ENCODE measurements around the gene CGB2. TPM values are rescaled to one million over a fixed set of nuclear protein-coding genes. Genes with fewer than 3 reads are reported as not detected.

The CGB2 gene
- total RNA-seq, 2 experiments from 2014 or later, result not detected

DNA sequence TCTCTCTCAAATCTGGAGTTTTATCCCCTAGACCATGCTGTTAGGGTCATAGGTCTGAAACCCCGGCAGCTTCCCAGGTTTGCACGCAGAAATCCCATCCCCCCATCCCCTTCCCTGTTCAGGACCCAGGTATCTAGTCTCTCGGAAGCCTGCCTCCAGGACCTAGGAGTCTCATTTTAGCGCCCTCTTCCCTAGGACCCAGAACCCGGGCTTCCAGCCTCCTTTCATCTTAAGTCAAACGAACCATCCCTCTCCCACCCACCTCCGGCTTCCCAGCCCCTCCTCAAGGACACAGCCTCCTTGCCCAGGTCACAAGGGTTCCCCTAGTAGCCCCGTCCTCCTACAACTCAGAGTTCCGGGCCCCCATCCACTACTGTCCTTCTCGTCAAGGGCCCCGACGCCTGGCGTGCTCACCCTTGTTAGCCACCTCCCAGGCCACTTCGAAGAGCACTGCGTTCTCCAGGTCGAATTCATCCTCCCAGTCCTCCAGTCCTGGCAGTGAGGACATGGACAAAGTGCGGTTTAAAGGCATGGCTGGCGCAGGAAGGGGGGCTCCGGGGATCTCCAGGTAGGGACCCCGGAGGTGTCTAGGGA lies 39.0 kb upstream of the CGB2 start:
- ChIA-PET POLR2A (interaction anchor here (0.5 to 1.3 kb wide), 9 partner anchors 8 to 182 kb away, joined by 3 to 6 read pairs (median 3); partner anchors contain the start of genes BAX, BCAT2 and DHDH), CTCF (ENCODE audit: unreplicated experiment) (interaction anchor here (1.3 kb wide), 1 partner anchor 25 kb away, joined by 4 read pairs; no protein-coding TSS in a partner anchor)
- TF ChIP-seq, protein P1, sequence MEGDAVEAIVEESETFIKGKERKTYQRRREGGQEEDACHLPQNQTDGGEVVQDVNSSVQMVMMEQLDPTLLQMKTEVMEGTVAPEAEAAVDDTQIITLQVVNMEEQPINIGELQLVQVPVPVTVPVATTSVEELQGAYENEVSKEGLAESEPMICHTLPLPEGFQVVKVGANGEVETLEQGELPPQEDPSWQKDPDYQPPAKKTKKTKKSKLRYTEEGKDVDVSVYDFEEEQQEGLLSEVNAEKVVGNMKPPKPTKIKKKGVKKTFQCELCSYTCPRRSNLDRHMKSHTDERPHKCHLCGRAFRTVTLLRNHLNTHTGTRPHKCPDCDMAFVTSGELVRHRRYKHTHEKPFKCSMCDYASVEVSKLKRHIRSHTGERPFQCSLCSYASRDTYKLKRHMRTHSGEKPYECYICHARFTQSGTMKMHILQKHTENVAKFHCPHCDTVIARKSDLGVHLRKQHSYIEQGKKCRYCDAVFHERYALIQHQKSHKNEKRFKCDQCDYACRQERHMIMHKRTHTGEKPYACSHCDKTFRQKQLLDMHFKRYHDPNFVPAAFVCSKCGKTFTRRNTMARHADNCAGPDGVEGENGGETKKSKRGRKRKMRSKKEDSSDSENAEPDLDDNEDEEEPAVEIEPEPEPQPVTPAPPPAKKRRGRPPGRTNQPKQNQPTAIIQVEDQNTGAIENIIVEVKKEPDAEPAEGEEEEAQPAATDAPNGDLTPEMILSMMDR (conservative IDR thresholded peaks at IDR 0.05; ENCODE audit: low read length), result no peak
- no peak for TF ChIP-seq EZH2phosphoT487 (IDR thresholded peaks at IDR 0.05; ENCODE audit: borderline replicate concordance, low read depth, low read length)
- peaks cover 54% of the 10 kb centered on the region for H3K79me2 ChIP-seq (ENCODE audit: insufficient read depth, low read depth, low read length)
- H4K20me1 ChIP-seq (ENCODE audit: insufficient read depth, low read length), result peaks cover 4% of the 10 kb centered on the region; the same call in 1 of the 2 replicates
- no TSS peak for BruUV-seq (replicated peaks)
- peaks cover 21% of the 10 kb centered on the region for H3K4me1 ChIP-seq (ENCODE audit: insufficient read depth, low read length, poor library complexity, severe bottlenecking)
- peak overlapping the region; percentile 97 for H3K4me3 ChIP-seq (ENCODE audit: low read depth, low read length, poor library complexity, severe bottlenecking)
- H3K36me3 ChIP-seq (ENCODE audit: insufficient read depth, low read length), result peaks cover 35% of the 10 kb centered on the region
- peak overlapping the region; percentile 92 for H3K4me2 ChIP-seq (ENCODE audit: low read length)
- no peaks in the 10 kb centered on the region for H3K9me3 ChIP-seq (ENCODE audit: low read length)
- intact Hi-C loops (cut with micrococcal nuclease; ENCODE audit: unreplicated experiment), result no loop called here
- peak; percentile 38 for DNase-seq (ENCODE audit: low spot score)
- H3K27ac ChIP-seq (ENCODE audit: low read depth, low read length, poor library complexity, severe bottlenecking), result peak overlapping the region; percentile 49
- H3K9me2 ChIP-seq (ENCODE audit: insufficient read depth, low read length), result no peaks in the 10 kb centered on the region
- peak overlapping the region; percentile 45; the same call in 1 of the 2 replicates for H2AFZ ChIP-seq (ENCODE audit: low read length)

DNA sequence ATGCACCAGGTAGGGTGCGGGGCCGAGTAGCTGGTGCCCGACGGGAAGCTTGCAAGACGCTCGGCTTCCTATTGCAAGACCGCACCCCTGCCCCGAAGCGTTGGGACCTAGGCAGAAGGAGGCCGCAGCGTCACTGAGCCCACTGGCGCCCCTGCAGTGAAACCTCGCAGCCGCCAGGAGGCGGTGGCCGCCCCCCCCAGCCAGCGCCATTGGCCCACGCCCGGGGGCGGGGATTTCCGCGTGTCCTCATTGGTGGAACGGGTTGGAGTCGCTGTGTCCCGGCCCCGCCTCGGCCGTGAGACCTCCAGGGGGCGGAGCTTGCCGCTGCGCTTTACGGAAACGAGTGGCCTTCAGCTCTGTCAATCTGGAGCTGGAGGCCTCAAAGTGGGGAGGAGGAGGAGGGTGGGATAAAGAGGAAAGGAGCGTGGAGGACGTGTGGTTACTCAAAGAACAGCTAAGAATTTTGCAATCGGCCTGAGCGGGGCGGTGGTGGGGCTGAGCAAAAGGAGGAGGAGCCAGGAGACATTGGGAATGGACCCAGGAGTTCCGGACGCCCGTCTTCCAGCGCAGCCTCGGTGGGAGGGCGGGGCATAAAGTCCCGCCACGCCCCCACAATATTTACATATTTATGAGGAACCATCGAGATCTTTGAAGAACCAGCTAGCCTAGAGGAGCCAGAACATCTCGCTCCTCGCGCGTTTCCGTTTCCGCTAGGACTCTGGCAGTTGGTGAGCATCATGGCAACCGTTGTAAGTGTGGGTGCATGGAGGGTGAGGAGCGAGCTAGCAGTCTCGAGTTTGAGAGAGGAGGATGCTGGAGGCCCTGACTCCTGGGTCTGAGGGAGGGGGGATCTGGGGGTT lies 38.3 kb upstream of the CGB2 start, which contains the start of the genes GYS1 and RUVBL2:
Gene GYS1 (minus strand): TSS at position 135 of the 860 bp plus-strand sequence. CDS start 197 bp downstream, outside the sequence.
Gene RUVBL2 (plus strand): TSS at position 713 of the 860 bp plus-strand sequence. CDS start 25 bp downstream, at position 738.
- TF ChIP-seq, protein P1 (conservative IDR thresholded peaks at IDR 0.05; ENCODE audit: low read length), result peak; percentile 84
- TF ChIP-seq EZH2phosphoT487 (IDR thresholded peaks at IDR 0.05; ENCODE audit: borderline replicate concordance, low read depth, low read length), result no peak
- Histone ChIP-seq H3K9me2 (ENCODE audit: insufficient read depth, low read length) (no peaks in the 10 kb centered on the region), H3K79me2 (ENCODE audit: insufficient read depth, low read depth, low read length) (peaks cover 61% of the 10 kb centered on the region), H3K9me3 (ENCODE audit: low read length) (no peaks in the 10 kb centered on the region), H3K4me1 (ENCODE audit: insufficient read depth, low read length, poor library complexity, severe bottlenecking) (peaks cover 21% of the 10 kb centered on the region), H3K4me2 (ENCODE audit: low read length) (peak within 1 kb of the TSS; percentile 92), H3K36me3 (ENCODE audit: insufficient read depth, low read length) (peaks cover 36% of the 10 kb centered on the region), H4K20me1 (ENCODE audit: insufficient read depth, low read length) (peaks cover 4% of the 10 kb centered on the region; the same call in 1 of the 2 replicates), H3K27ac (ENCODE audit: low read depth, low read length, poor library complexity, severe bottlenecking) (peak within 1 kb of the TSS; percentile 77), H2AFZ (ENCODE audit: low read length) (peak within 1 kb of the TSS; percentile 56), H3K4me3 (ENCODE audit: low read depth, low read length, poor library complexity, severe bottlenecking) (peak within 1 kb of the TSS; percentile 97)
- CTCF ChIA-PET (ENCODE audit: unreplicated experiment), result interaction anchor here (0.6 to 1.3 kb wide), 3 partner anchors 26 to 177 kb away, joined by 3 to 4 read pairs (median 4); no protein-coding TSS in a partner anchor
- peak; percentile 100 for DNase-seq (ENCODE audit: low spot score)
- POLR2A ChIA-PET, result interaction anchor here (0.9 to 1.5 kb wide), 9 partner anchors 10 to 183 kb away, joined by 3 to 7 read pairs (median 4); partner anchors contain the start of genes BAX, BCAT2 and DHDH
- BruUV-seq (replicated peaks), result no TSS peak
- intact Hi-C loops (cut with micrococcal nuclease; ENCODE audit: unreplicated experiment), result no loop called here

All from OCI-LY7 (cell line).